GM12875 (cell line): ENCODE results near the gene CPAMD8.

Experiments
- H3K4me3 ChIP-seq: one replicate; pipeline ENCODE4 v1.5.1; 2011; ENCODE audit warnings: low read depth, low read length, control low read depth
- TF ChIP-seq, protein P1 (sequence below): IDR thresholded peaks from 2 replicates; pipeline ENCODE4 v1.5.1; 2011; ENCODE audit warnings: low read depth, mild to moderate bottlenecking, control low read depth, inconsistent platforms, low read length, moderate library complexity, borderline replicate concordance; ENCODE audit not compliant: insufficient read depth

Gene CPAMD8

GRCh38 chr19:16927883-16928282 is 98.7 kb downstream of the CPAMD8 start:
- H3K4me3 ChIP-seq = no peak overlapping the region
- TF ChIP-seq, protein P1, sequence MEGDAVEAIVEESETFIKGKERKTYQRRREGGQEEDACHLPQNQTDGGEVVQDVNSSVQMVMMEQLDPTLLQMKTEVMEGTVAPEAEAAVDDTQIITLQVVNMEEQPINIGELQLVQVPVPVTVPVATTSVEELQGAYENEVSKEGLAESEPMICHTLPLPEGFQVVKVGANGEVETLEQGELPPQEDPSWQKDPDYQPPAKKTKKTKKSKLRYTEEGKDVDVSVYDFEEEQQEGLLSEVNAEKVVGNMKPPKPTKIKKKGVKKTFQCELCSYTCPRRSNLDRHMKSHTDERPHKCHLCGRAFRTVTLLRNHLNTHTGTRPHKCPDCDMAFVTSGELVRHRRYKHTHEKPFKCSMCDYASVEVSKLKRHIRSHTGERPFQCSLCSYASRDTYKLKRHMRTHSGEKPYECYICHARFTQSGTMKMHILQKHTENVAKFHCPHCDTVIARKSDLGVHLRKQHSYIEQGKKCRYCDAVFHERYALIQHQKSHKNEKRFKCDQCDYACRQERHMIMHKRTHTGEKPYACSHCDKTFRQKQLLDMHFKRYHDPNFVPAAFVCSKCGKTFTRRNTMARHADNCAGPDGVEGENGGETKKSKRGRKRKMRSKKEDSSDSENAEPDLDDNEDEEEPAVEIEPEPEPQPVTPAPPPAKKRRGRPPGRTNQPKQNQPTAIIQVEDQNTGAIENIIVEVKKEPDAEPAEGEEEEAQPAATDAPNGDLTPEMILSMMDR = no peak

- TF ChIP-seq, protein P1 = no peak
Measured at GRCh38 chr19:16922949-16923348, 103.7 kb downstream of the CPAMD8 start.

DNA sequence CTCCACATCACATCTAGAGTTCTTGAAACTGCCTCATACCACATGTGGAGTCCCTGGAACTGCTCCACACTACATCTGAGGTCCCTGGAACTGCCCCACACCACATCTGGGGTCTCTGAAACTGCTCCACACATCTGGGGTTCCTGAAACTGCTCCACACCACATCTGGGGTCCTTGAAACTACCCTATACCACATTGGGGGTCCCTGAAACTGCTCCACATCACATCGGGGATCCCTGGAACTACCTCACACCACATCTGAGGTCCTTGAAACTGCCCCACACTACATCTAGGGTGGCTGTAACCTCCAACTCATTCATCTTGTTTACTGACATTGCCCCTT is 104.0 kb downstream of the CPAMD8 start:
- TF ChIP-seq, protein P1 = no peak
- no peak overlapping the region for H3K4me3 ChIP-seq

More at GRCh38 chr19:16922949-16923348, 103.7 kb downstream of the CPAMD8 start:
- H3K4me3 ChIP-seq = no peak overlapping the region

DNA sequence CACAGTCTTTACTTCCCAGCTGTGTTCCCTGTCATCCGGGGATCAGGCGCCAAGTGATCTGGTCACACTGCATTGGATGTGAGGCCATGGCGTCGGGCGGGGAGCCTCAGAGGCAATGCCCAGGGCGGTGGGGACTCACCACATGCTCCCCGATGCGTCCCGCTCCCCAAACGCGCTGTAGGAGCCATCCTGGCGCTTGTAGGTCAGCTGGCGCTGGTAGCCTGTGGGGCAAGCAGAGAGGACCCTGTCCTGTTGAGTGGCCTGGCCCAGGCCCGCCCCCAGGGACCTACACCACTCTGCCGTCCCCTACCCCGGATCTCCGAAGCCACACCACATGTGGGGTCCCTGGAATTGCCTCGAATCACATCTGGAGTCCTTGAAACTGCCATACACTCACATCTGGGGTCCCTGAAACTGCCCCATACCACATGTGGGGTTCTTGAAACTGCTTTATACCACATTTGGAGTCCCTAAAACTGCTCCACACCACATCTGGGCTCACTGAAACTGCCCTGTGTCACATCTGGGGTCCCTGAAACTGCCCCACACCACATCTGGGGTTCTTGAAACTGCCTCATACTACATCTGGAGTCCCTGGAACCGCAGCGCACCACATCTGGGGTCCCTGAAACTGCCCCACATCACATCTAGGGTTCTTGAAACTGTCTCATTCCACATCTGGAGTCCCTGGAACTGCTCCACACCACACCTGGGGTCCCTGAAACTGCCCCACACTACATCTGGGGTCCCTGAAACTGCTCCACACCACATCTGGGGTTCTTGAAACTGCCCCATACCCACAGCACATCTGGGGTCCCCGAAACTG is 104.6 kb downstream of the CPAMD8 start:
- no peak overlapping the region for H3K4me3 ChIP-seq
- TF ChIP-seq, protein P1 = no peak

DNA sequence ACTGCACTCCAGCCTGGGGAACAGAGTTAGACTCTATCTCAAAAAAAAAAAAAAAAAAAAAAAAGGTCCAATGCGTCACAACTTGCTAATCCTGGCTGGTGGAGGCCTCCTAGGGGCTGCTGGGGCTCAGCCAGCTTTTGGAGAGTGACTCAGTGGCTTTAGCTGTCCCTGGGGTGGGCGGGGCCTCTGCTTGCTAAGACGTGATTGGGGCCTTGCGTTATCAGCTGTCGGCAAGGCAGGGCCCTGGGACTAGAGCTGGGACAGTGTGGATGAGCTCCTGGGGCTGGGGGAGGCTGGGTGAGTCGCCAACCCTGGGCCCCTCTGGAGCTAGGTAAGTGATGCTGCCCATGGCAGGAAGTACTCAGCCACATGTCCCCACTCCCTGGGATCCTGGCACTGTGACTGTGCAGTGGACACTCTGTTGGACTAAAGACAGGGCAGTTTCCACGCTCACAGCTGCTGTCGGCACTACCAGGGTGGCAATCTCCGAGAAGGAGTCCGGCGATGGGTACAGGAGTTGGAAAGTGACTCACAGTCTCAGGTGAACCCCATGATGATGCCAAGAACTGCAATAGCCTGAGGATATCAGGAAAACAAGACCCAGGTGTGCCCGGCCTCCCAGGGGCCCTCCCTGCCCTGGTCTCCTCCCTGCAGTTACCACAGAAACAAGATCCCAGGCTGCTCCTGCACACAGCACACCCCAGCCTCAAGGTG is 105.6 kb downstream of the CPAMD8 start:
- no peak overlapping the region for H3K4me3 ChIP-seq
- TF ChIP-seq, protein P1 = no peak

DNA sequence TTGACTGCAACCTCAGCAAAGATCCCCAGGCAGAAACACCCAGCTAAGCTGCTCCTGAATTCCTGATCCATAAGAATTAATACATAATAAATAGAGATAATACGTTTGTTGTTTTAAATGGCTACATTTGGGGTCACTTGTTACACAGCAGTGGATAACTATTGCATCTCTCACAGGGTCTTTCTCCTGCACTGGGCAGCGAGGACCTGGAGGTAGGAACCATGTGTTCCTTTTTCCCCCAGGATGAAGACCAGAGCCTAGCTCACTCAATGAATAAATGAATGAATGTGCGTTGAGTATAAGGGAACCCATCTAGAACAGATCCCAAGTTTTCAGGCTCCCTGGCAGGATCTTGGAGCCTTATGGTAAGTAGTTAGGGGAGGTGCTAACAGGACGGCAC is 107.1 kb downstream of the CPAMD8 start:
- no peak overlapping the region for H3K4me3 ChIP-seq
- TF ChIP-seq, protein P1 = no peak

- TF ChIP-seq, protein P1 = no peak
- no peak overlapping the region for H3K4me3 ChIP-seq
Measured at GRCh38 chr19:16917401-16917800, 109.2 kb downstream of the CPAMD8 start.
